PC-3 (cell line): Measurements from ENCODE around the gene NAGLU. TPM values are rescaled to one million over a fixed set of nuclear protein-coding genes. Genes with fewer than 3 reads are reported as not detected.

Experiments used
- ATAC-seq: fragments of 200-7000 bp; cut with Tn5 transposase; 2 replicates; pipeline ENCODE4 v1.9.1; 2020; ENCODE audit warnings: mild to moderate bottlenecking, moderate library complexity
- BruUV-seq: library from RNA; stranded (reverse); fragments of 400-500 nt; replicated peaks from 2 replicates; lab custom pipeline; 2021; lab: Mats Ljungman, UMichigan
- CTCF ChIA-PET: fragments of 300-600 bp; sonication (Branson Sonifier 250); formaldehyde crosslinking; loops from one replicate; lab custom pipeline; 2022; ENCODE audit warnings: antibody characterized with exemption; lab: Charles Lee
- POLR2A ChIA-PET: fragments of 300-600 bp; sonication (Branson Sonifier 250); formaldehyde crosslinking; loops from one replicate; lab custom pipeline; 2022; ENCODE audit warnings: antibody characterized with exemption; ENCODE audit not compliant: unreplicated experiment; lab: Charles Lee
- DNase-seq: peaks from one replicate; pipeline ENCODE4 v3.0.0-alpha.2; 2015
- H2AFZ ChIP-seq: fragments of 300-600 bp; sonication (generic); 2 replicates; pipeline ENCODE4 v1.6.0; 2016; ENCODE audit warnings: antibody characterized with exemption, low read length
- H3F3A ChIP-seq: fragments of 300-600 bp; sonication (generic); one replicate; pipeline ENCODE4 v1.6.0; 2017; ENCODE audit warnings: antibody characterized with exemption, low read length, control low read depth, mild to moderate bottlenecking; ENCODE audit not compliant: unreplicated experiment
- H3K27ac ChIP-seq: fragments of 300-600 bp; sonication (generic); 2 replicates; pipeline ENCODE4 v1.5.1; 2016; ENCODE audit warnings: mild to moderate bottlenecking, low read length
- H3K27me3 ChIP-seq: fragments of 300-600 bp; sonication (generic); 2 replicates; pipeline ENCODE4 v1.6.1; 2016; ENCODE audit warnings: low read length, mixed read lengths
- H3K36me3 ChIP-seq: fragments of 300-600 bp; sonication (generic); 2 replicates; pipeline ENCODE4 v1.6.1; 2016; ENCODE audit warnings: low read depth, mixed run types, low read length, mixed read lengths
- H3K4me1 ChIP-seq: fragments of 300-600 bp; sonication (generic); 2 replicates; pipeline ENCODE4 v1.5.1; 2016; ENCODE audit warnings: low read length; ENCODE audit not compliant: insufficient read depth
- H3K4me2 ChIP-seq: fragments of 300-600 bp; sonication (generic); 2 replicates; pipeline ENCODE4 v1.6.0; 2016; ENCODE audit warnings: low read length
- H3K4me3 ChIP-seq: fragments of 300-600 bp; sonication (generic); 2 replicates; pipeline ENCODE4 v1.5.1; 2016; ENCODE audit warnings: mild to moderate bottlenecking, low read length, mixed read lengths
- H3K79me2 ChIP-seq: fragments of 300-600 bp; sonication (generic); 2 replicates; pipeline ENCODE4 v1.6.1; 2017; ENCODE audit warnings: low read length, mixed read lengths
- H3K9ac ChIP-seq: fragments of 300-600 bp; sonication (generic); 2 replicates; pipeline ENCODE4 v1.6.0; 2016; ENCODE audit warnings: mild to moderate bottlenecking, low read length
- H3K9me2 ChIP-seq: fragments of 300-600 bp; sonication (generic); replicated peaks from 2 replicates; pipeline ENCODE4 v1.6.1; 2016; ENCODE audit warnings: mixed run types, low read length, mixed read lengths
- H3K9me3 ChIP-seq: fragments of 300-600 bp; sonication (generic); 2 replicates; pipeline ENCODE4 v1.6.1; 2016; ENCODE audit warnings: low read length, mixed read lengths
- H4K20me1 ChIP-seq: fragments of 300-600 bp; sonication (generic); 2 replicates; pipeline ENCODE4 v1.6.1; 2016; ENCODE audit warnings: low read length, mixed read lengths
- EZH2 ChIP-seq: fragments of 300-600 bp; sonication (generic); IDR thresholded peaks from one replicate; pipeline ENCODE4 v1.6.1; 2017; ENCODE audit warnings: antibody characterized with exemption, mild to moderate bottlenecking, low read length; ENCODE audit not compliant: unreplicated experiment
- EZH2phosphoT487 ChIP-seq: fragments of 300-600 bp; sonication (generic); IDR thresholded peaks from 2 replicates; pipeline ENCODE4 v1.6.1; 2018; ENCODE audit warnings: mild to moderate bottlenecking, antibody characterized with exemption, low read length, borderline replicate concordance
- intact Hi-C: fragments of 100-400 bp; cut with micrococcal nuclease; formaldehyde crosslinking; loops from 2 replicates; pipeline ENCODE4 v1.9.0; 2023
- total RNA-seq: library from RNA; depleted of rRNA; stranded (reverse); fragments of >200 nt; gene quantifications from 2 replicates; pipeline ENCODE4 v1.2.3, GENCODE V29; 2014
- TF ChIP-seq, protein P1 (sequence below): fragments of 300-600 bp; sonication (generic); conservative IDR thresholded peaks from 2 replicates; pipeline ENCODE4 v1.5.1; 2017; ENCODE audit warnings: antibody characterized with exemption, low read depth, mild to moderate bottlenecking, low read length

Gene NAGLU
- total RNA-seq, 1 experiment from 2014 or later = 4.9 TPM

DNA sequence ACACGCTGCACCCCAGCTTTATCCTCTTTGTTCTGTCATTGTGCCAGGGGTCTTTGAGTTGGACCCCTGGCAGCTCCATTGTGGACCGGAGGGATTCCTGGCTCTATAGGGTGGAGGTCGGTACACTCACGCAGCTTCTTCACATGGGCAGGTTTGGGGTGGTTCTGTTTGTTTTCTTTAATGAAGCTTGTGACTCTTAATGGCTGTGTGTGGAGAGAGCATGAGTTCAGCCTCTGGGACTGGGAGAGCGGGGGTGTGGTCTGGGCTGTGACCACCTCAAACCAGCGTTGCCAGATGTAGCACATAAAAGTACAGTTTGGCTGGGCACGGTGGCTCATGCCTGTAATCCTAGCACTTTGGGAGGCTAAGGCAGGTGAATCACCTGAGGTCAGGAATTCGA, 21.2 kb upstream of the NAGLU start:
- H3K27me3 ChIP-seq = no peaks in the 10 kb centered on the region
- ChIA-PET POLR2A (no interaction called here), CTCF (no interaction called here)
- H3K9ac ChIP-seq = no peak overlapping the region
- no peak overlapping the region for H3K4me3 ChIP-seq
- H3K36me3 ChIP-seq = no peaks in the 10 kb centered on the region; the same call in 1 of the 2 replicates
- TF ChIP-seq, protein P1, sequence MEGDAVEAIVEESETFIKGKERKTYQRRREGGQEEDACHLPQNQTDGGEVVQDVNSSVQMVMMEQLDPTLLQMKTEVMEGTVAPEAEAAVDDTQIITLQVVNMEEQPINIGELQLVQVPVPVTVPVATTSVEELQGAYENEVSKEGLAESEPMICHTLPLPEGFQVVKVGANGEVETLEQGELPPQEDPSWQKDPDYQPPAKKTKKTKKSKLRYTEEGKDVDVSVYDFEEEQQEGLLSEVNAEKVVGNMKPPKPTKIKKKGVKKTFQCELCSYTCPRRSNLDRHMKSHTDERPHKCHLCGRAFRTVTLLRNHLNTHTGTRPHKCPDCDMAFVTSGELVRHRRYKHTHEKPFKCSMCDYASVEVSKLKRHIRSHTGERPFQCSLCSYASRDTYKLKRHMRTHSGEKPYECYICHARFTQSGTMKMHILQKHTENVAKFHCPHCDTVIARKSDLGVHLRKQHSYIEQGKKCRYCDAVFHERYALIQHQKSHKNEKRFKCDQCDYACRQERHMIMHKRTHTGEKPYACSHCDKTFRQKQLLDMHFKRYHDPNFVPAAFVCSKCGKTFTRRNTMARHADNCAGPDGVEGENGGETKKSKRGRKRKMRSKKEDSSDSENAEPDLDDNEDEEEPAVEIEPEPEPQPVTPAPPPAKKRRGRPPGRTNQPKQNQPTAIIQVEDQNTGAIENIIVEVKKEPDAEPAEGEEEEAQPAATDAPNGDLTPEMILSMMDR = no peak
- TF ChIP-seq EZH2 (no peak), EZH2phosphoT487 (no peak)
- no peaks in the 10 kb centered on the region for H3K79me2 ChIP-seq
- BruUV-seq = no TSS peak
- H2AFZ ChIP-seq = no peak overlapping the region
- intact Hi-C loops = no loop called here
- H3K4me1 ChIP-seq = peaks cover 14% of the 10 kb centered on the region
- H4K20me1 ChIP-seq = no peaks in the 10 kb centered on the region
- no peak for DNase-seq
- no peaks in the 10 kb centered on the region for H3K9me3 ChIP-seq
- no peaks in the 10 kb centered on the region for H3K9me2 ChIP-seq
- no peak overlapping the region for H3K4me2 ChIP-seq
- H3F3A ChIP-seq = no peaks in the 10 kb centered on the region
- no peak for ATAC-seq
- H3K27ac ChIP-seq = no peak overlapping the region

- Histone ChIP-seq H3K27me3 (no peaks in the 10 kb centered on the region), H3K9ac (no peak overlapping the region), H3K4me3 (no peak overlapping the region), H3K9me3 (no peaks in the 10 kb centered on the region), H3K4me1 (peaks cover 30% of the 10 kb centered on the region), H3K9me2 (no peaks in the 10 kb centered on the region), H3K79me2 (no peaks in the 10 kb centered on the region), H3K4me2 (no peak overlapping the region), H3K27ac (no peak overlapping the region), H3K36me3 (no peaks in the 10 kb centered on the region; the same call in 1 of the 2 replicates), H2AFZ (no peak overlapping the region), H4K20me1 (no peaks in the 10 kb centered on the region), H3F3A (no peaks in the 10 kb centered on the region)
- DNase-seq = no peak
- BruUV-seq = no TSS peak
- no peak for ATAC-seq
- TF ChIP-seq EZH2phosphoT487 (no peak), EZH2 (no peak)
- TF ChIP-seq, protein P1 = no peak
- ChIA-PET CTCF (no interaction called here), POLR2A (no interaction called here)
- intact Hi-C loops = no loop called here
Measured at GRCh38 chr17:42517516-42517915, 18.5 kb upstream of the NAGLU start.

DNA sequence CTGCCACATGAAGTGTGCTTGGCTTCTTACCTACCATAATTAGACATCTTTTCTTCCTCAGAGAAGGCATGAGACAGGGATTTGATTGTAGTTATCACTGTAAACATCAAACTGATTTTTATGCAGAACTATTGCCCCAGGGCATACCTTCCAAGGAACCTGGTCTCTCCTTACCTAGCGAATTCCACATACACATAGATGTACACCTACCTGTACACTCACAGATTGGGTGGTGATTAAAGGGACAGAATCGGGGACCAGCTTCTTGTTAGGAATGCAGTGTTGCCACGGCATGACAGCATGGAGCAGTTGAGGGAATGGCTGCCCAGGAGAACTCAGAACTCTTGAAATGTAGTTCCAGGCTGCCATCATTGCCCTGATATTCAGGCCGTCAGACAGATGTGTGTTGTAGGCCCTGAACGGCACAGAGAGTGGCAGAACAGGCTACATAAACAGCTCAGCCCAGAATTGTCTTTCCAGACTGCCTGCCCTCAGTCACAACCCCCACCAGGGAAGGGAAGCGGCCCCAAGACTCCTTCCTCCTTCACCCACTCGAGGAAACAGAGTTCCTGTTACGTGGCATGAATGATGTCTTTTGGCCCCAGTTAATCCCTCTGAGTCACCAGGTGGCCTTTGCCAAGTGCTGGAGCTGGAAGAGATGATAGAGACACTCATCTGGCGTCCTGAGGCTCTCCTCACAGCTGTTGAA, 17.8 kb upstream of the NAGLU start:
- DNase-seq = peak; percentile 89
- Histone ChIP-seq H3K9me3 (no peaks in the 10 kb centered on the region), H3K27me3 (no peaks in the 10 kb centered on the region), H3K4me2 (0 out of 2 replicates have a peak overlapping the region, but pooled peaks have one; percentile 40), H3F3A (no peaks in the 10 kb centered on the region), H3K4me3 (no peak overlapping the region), H3K9ac (no peak overlapping the region), H2AFZ (no peak overlapping the region), H3K9me2 (no peaks in the 10 kb centered on the region), H4K20me1 (no peaks in the 10 kb centered on the region), H3K36me3 (no peaks in the 10 kb centered on the region; the same call in 1 of the 2 replicates), H3K27ac (no peak overlapping the region), H3K4me1 (peaks cover 30% of the 10 kb centered on the region), H3K79me2 (no peaks in the 10 kb centered on the region)
- CTCF ChIA-PET = interaction anchor here (0.6 kb wide), 3 partner anchors 451 to 582 kb away, joined by 3 to 19 read pairs (median 4); no protein-coding TSS in a partner anchor
- TF ChIP-seq EZH2phosphoT487 (no peak), EZH2 (no peak)
- TF ChIP-seq, protein P1 = no peak
- POLR2A ChIA-PET = interaction anchor here (0.7 kb wide), 1 partner anchor 415 kb away, joined by 5 read pairs; no protein-coding TSS in a partner anchor
- intact Hi-C loops = no loop called here
- ATAC-seq = peak; percentile 51
- no TSS peak for BruUV-seq
